NCI-H2196 (cell line): ENCODE measurements around the gene MEIS1.
A peak's percentile ranks its signal among the peaks of the same experiment; 100 is the strongest.

Experiments used
- DNase-seq: peaks from one replicate; lab custom pipeline; 2025; ENCODE audit not compliant: unreplicated experiment; lab: John Stamatoyannopoulos, UW

Gene MEIS1

DNA sequence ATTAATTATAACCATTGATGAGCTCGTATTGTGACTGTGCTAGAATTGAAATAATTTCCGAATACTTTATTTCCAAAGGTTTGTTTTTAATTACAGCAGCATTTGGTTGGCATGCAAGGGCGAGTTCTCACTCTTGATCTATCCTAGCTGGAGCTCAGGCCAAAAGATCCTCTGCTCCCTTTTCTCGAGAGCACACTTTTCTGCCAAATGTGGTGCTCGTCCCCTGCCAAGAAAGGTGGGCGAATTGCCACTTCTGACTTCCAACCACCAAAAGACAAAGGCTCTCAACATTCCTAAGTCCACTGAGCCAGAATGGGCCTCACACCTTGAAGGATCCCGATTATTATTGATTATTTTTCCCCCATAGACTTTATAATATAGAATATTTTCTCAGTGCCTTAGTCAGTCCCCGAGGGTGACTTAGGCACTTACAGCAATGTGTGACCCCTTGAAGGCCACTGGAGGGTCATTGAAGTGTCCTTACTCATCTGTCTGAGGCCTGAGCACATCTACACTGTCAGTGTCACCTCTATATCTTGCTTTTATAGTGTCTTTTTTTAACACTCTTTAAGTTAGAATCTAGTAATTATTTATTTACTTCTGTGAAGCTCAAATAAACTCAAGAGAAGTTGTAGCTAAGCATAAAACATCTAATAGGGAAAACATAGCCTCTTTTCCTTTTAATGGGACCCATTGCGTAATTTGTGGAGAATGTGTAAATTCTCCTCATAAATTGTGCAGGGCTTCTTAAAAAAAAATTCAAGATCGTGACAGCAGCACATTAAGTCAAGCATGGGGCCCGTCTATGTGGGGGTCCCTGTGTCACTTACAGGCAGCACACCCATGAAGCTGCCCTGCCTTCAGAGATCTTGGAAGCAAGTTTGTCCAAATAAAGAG is 98.3 kb downstream of the MEIS1 start:
- DNase-seq: no peak

GRCh38 chr2:66534461-66534860 is 99.5 kb downstream of the MEIS1 start:
- DNase-seq: no peak

GRCh38 chr2:66535574-66536289 is 100.8 kb downstream of the MEIS1 start:
- no peak for DNase-seq

DNA sequence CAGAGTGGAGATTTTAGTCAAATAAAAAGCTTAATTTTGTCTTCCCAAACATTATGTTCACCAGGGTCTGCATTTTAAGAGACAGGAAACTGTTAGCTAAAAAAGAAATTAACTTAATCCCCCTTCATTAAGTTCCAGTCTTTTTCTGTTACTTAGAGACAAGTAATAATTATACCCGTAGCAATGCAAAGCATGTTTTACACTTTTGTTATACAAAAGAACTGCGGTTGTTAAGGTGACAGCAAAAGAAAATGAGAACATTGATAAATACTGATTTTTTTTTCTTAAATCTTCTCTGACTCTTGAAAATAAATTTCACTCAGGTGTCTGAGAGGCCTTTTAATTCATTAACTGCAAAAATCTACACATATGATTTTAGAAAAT is 101.4 kb downstream of the MEIS1 start:
- DNase-seq: no peak

DNA sequence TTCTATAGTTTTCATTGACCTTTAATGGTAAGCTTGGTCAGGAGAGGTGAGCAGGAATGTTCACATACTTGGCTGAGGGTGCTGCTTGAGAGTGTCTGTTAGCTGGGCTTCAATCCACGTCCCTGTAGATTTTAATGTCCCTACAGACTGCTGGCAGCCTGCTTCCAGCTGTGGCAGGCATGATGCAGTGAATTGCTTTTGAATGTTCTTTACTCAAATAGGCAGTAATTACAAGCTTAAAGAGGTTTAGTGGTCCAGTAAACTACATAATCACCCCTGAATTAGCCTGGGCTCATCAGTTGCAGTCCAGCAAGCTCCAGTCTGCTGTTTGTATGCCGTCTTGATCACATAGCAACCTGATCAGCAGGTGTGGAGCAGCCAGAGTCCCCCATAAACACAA is 102.1 kb downstream of the MEIS1 start:
- no peak for DNase-seq

- no peak for DNase-seq
These were observed 103.4 kb downstream of the MEIS1 start for GRCh38 chr2:66538291-66538690.

DNA sequence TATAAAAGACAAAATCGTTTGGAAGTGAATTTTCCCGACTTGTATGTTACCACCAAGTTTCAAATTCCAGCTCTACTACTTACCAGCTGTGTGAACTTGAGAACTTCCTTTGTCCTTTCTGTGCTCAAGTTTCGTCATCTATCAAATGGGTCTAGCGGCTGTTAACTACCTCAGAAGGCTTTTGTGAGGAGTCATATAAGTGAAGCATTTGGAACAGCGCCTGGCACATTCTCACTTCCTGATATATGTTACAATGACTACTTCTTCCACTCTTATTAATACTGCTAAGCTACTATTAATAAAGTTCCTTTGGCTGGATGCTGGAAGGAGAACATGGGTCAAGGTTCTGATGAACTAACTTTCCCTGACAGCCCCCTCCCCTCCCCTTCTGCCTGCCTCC is 104.5 kb downstream of the MEIS1 start:
- DNase-seq: no peak

- no peak for DNase-seq
These were observed 106.7 kb downstream of the MEIS1 start for GRCh38 chr2:66541646-66542045.

- no peak for DNase-seq
These were observed 108.4 kb downstream of the MEIS1 start for GRCh38 chr2:66543257-66543767.

DNA sequence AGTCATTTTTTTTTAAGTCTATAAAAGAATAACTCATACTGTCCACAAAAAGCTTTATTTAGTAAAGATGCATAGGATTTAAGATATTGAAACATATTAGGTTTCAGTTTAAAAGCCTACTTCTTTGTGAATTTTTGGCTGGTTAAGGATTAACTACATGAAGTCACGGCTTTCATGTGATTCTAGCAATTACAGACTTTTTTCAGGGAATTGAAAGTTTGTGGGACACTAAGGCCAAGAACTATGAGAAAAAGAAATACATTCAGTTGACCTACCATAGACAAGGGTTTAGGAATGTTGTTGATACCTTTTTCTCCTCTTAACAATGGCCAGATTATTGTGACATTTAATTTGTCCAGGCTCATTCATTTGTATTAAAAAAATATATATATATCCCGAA is 109.3 kb downstream of the MEIS1 start:
- DNase-seq: no peak

GRCh38 chr2:66545258-66545657 is 110.3 kb downstream of the MEIS1 start:
- DNase-seq: no peak

- DNase-seq: no peak
These were observed 112.2 kb downstream of the MEIS1 start for GRCh38 chr2:66547118-66547517.

DNA sequence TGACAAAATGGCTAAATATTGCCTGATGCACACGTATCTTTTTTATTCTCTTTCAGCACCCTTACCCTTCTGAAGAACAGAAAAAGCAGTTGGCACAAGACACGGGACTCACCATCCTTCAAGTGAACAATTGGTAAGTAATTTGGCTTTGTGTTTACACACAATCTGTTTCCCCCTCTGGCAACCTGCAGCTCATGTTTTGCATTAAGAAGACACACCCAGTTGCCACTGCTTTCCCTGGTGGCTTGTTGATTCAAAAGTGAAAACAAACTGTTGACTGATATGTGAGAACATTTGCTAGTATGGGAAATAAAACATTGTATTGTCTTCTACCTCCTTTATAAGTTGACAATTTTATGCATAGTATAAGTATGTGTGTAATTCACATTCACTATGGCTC is 113.0 kb downstream of the MEIS1 start:
- DNase-seq: no peak

DNA sequence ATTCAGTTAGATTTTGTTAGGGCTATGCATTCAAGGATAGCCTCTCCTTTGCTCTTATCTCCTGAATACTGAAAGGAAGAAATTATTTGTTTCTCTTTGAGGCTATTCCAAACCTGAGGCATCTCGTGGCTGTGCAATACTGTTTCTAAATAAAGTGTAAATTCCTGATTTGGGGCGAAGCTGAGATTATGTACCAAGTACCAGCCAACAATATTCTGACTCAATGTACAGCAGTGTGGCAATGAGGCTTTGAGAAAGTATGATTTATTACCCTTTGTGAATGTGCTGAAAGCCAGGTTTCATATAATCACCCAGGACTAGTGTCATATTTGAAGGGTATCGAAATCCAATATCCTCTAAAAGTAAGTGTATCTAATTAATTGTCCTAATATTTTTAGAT is 113.5 kb downstream of the MEIS1 start:
- DNase-seq: no peak

- DNase-seq: no peak
These were observed 115.9 kb downstream of the MEIS1 start for GRCh38 chr2:66550826-66551225.

DNA sequence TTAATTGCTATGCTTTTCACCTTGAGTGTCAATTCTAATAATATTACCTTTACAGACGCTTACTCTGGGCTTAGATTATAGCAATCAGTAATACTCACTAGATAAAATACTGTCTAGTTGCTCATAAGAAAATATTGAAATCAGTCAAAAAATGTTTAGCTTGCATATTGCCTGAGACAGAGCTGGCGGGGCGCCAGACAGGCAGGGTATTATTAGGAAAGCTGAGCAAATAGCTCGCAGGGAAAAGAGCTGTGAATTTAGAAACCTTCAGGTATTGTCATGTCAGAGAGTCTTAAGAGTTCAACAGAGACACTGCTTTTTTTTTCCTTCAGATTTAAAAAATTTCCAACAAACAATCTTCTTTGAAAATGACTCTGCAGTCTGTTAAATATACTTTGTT is 118.4 kb downstream of the MEIS1 start:
- peak; percentile 7 for DNase-seq

DNA sequence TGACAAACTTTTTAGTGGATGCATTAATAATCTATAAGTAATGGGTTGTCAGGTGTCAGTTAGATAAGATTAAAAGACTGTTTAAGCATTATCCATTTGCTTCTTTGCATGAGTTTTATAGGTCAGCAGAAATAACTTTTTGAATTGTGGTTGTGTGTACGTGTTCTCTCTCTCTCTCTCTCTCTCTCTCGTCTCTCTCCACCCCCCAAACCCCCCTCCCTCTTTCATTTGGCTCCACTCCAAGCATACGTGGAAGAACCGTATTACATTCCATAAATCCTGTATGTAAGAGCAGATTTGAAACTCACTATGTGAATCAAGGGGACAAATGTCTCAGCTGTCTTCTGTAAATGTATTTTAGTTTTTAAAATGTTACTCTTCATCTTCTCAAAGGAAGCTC is 120.2 kb downstream of the MEIS1 start:
- no peak for DNase-seq

GRCh38 chr2:66555501-66556324 is 120.8 kb downstream of the MEIS1 start:
- no peak for DNase-seq

- DNase-seq: no peak
These were observed 124.7 kb downstream of the MEIS1 start for GRCh38 chr2:66559672-66560071.

GRCh38 chr2:66560683-66561082 is 125.8 kb downstream of the MEIS1 start:
- DNase-seq: no peak

- DNase-seq: no peak
These were observed 126.8 kb downstream of the MEIS1 start for GRCh38 chr2:66561645-66562303.
